ENCODE measurements around the gene LEMD1.

DNA sequence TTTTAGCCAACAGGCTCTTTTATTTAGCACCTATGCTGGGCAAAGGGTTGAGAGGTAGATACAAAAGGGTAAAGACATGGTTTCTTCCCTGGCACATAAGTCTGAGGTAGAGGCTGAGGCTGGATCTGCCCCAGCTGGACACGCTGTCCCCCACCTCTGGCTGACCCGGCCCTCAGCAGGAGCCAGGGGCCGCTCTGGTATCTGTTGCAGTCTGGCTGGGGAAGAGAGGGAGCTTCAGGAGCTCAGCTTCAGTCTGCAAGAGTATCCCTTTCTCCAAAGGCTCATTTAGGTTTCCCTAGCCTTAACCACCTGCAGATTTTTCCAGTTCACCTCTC, 19.8 kb upstream of the LEMD1 start:
- TF ChIP-seq, protein P1, sequence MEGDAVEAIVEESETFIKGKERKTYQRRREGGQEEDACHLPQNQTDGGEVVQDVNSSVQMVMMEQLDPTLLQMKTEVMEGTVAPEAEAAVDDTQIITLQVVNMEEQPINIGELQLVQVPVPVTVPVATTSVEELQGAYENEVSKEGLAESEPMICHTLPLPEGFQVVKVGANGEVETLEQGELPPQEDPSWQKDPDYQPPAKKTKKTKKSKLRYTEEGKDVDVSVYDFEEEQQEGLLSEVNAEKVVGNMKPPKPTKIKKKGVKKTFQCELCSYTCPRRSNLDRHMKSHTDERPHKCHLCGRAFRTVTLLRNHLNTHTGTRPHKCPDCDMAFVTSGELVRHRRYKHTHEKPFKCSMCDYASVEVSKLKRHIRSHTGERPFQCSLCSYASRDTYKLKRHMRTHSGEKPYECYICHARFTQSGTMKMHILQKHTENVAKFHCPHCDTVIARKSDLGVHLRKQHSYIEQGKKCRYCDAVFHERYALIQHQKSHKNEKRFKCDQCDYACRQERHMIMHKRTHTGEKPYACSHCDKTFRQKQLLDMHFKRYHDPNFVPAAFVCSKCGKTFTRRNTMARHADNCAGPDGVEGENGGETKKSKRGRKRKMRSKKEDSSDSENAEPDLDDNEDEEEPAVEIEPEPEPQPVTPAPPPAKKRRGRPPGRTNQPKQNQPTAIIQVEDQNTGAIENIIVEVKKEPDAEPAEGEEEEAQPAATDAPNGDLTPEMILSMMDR (IDR thresholded peaks at IDR 0.05; ENCODE audit: insufficient read depth, low read length, poor library complexity, severe bottlenecking): no peak
- no peak for TF ChIP-seq EZH2phosphoT487 (conservative IDR thresholded peaks at IDR 0.05; ENCODE audit: low read length)
